ENCODE measurements around the gene PARP16.

DNA sequence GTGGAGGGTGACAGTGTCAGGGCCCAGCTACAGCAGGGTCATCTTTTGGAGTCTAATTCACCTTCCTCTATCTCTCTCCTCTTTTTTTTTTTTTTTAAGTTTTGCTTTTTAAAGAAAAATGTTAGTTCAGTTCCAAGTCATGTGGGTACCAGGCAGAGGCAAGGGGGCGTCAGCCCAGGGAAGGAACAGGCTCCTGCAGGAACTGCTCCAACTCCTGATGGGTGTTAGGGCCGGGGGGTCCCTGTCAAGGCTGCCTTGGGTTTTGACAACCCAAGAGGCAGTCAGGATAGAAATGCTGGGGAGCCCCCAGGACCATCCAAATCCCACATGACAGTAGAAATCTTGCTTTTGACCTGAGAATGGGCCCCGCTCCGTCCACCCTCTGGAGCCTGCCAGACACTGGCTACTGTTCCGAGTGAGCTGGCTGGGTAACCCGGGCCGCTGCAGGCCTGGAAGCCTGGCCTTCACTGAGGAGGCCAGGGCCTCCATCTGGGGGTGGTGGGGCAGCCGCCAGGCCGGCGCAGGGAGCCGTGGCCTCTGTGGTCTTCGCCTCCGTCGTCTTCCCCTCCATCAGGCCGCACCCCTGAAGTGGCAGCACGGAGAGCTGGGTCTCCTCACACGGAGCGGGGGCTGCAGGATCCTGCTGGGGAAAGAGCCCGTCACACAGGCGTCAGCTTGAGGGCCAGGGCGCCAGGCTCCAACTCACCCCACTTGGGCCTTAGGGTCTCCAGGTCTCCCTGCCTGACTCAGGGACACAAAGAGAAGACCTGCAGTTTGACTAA lies 42.0 kb upstream of the PARP16 start:
- no peak for TF ChIP-seq POLR2A (IDR thresholded peaks at IDR 0.05; ENCODE audit: low read depth, low read length)
- no peak for TF ChIP-seq POLR2AphosphoS5 (IDR thresholded peaks at IDR 0.05; ENCODE audit: low read depth, low read length)
- TF ChIP-seq TAF1 (IDR thresholded peaks at IDR 0.05; ENCODE audit: borderline replicate concordance, low read depth, low read length): no peak
